Upper lobe of left lung (tissue), 6 donors: Measurements from ENCODE around the gene SNRNP70. TPM values are rescaled to one million over a fixed set of nuclear protein-coding genes. Genes with fewer than 3 reads are reported as not detected.
A peak's percentile ranks its signal among the peaks of the same experiment; 100 is the strongest.

Experiments
- ATAC-seq, 2 donors: fragments of 200-7000 bp; cut with Tn5 transposase; one replicate each; pipeline ENCODE4 v1.9.1; 2022; ENCODE audit warnings: mild to moderate bottlenecking in 2 of 2, moderate library complexity in 2 of 2; ENCODE audit not compliant: low FRiP score in 2 of 2
- DNase-seq, 2 donors: peaks; one replicate each; pipeline ENCODE4 v3.0.0-alpha.2; 2019 to 2020
- H3K27ac ChIP-seq, 4 donors: fragments of 200-600 bp; sonication (generic); one replicate each; pipeline ENCODE4 v1.5.1; 2016 to 2019
- H3K27me3 ChIP-seq, 4 donors: fragments of 200-600 bp; sonication (generic); one replicate each; pipeline ENCODE4 v1.5.1; 2017 to 2019
- H3K36me3 ChIP-seq, 4 donors: fragments of 200-600 bp; sonication (generic); one replicate each; pipeline ENCODE4 v1.5.1; 2016 to 2019
- H3K4me1 ChIP-seq, 4 donors: fragments of 200-600 bp; sonication (generic); one replicate each; pipeline ENCODE4 v1.5.1; 2018 to 2019
- H3K4me3 ChIP-seq, 4 donors: fragments of 200-600 bp; sonication (generic); one replicate each; pipeline ENCODE4 v1.5.1; 2017 to 2019; ENCODE audit warnings: mild to moderate bottlenecking in 2 of 4, moderate library complexity in 1 of 4
- H3K9me3 ChIP-seq, 4 donors: fragments of 200-600 bp; sonication (generic); one replicate each; pipeline ENCODE4 v1.5.1; 2018 to 2019
- CTCF ChIP-seq, 6 experiments: fragments of 450-650 bp in 4 of 6; fragments of 200-600 bp in 2 of 6; sonication (generic) in 2 of 6; IDR thresholded peaks; one replicate each; pipeline ENCODE4 v1.5.1; 2016 to 2019; ENCODE audit warnings: antibody characterized with exemption in 6 of 6
- EP300 ChIP-seq, 4 donors: sonication (generic); formaldehyde crosslinking; IDR thresholded peaks; one replicate each; pipeline ENCODE4 v1.5.1; 2017; ENCODE audit warnings: antibody characterized with exemption in 4 of 4, control low read depth in 2 of 4
- POLR2A ChIP-seq, 4 donors: fragments of 450-650 bp; IDR thresholded peaks; one replicate each; pipeline ENCODE4 v1.5.1; 2016 to 2017; ENCODE audit warnings: antibody characterized with exemption in 4 of 4, mild to moderate bottlenecking in 2 of 4
- POLR2AphosphoS5 ChIP-seq, 2 donors: sonication (generic); formaldehyde crosslinking; IDR thresholded peaks; one replicate each; pipeline ENCODE4 v1.5.1; 2017; ENCODE audit warnings: antibody characterized with exemption in 2 of 2
- WGBS, 2 donors: methylation state at CpG; one replicate each; pipeline ENCODE4 v1.1.5; 2017 to 2018; 5-methylcytosine and 5-hydroxymethylcytosine counted together
- total RNA-seq, 6 donors: library from RNA; depleted of rRNA in 4 of 6; stranded (reverse); fragments of >200 nt in 4 of 6; gene quantifications; one replicate each; pipeline versions ENCODE4 v1.1.0 to v1.2.1, GENCODE V29; 2016 to 2021
- donor health status: DM: no; HTN: no; CAD: no; lungs with moderate emphysema.
- donor health status: DM: no; HTN: yes; CAD: no; lungs with severe emphysema.

Gene SNRNP70
- total RNA-seq, 6 donors from 2014 or later, result 147 to 1,500 (median 176) TPM

- 88 to 96% methylated on average over 4 to 8 of the region's 8 CpGs for WGBS, 2 donors
- H3K4me1 ChIP-seq, result peaks cover 7 to 11% (median 9%) of the 10 kb centered on the region in 4 donors
- H3K36me3 ChIP-seq, result peaks cover 9 to 50% (median 43%) of the 10 kb centered on the region in 4 donors
Measured at GRCh38 chr19:49109569-49110233, 24.4 kb downstream of the SNRNP70 start.

GRCh38 chr19:49110567-49110966, 25.3 kb downstream of the SNRNP70 start:
- TF ChIP-seq EP300 (IDR thresholded peaks at IDR 0.05), result no peak
- TF ChIP-seq POLR2AphosphoS5 (IDR thresholded peaks at IDR 0.05), result no peak
- no peak for TF ChIP-seq CTCF (IDR thresholded peaks at IDR 0.05)
- no peak for TF ChIP-seq POLR2A (IDR thresholded peaks at IDR 0.05)
- Histone ChIP-seq H3K9me3 (no peaks in the 10 kb centered on the region), H3K4me1 (peaks cover 7 to 19% (median 14%) of the 10 kb centered on the region in 4 donors), H3K27ac (no peak overlapping the region), H3K27me3 (no peaks in the 10 kb centered on the region), H3K36me3 (peaks cover 9 to 42% (median 34%) of the 10 kb centered on the region in 4 donors), H3K4me3 (no peak overlapping the region)
- ATAC-seq, result no peak
- no peak for DNase-seq
- 40 to 50% methylated on average over 3 of the region's 3 CpGs for WGBS, 2 donors

More at GRCh38 chr19:49109569-49110233, 24.4 kb downstream of the SNRNP70 start:
- Histone ChIP-seq H3K27ac (no peak overlapping the region), H3K4me3 (no peak overlapping the region), H3K9me3 (no peaks in the 10 kb centered on the region), H3K27me3 (no peaks in the 10 kb centered on the region)
- DNase-seq (no peak), ATAC-seq (no peak)
- TF ChIP-seq CTCF (IDR thresholded peaks at IDR 0.05), result no peak
- TF ChIP-seq POLR2AphosphoS5 (IDR thresholded peaks at IDR 0.05), result no peak
- TF ChIP-seq EP300 (IDR thresholded peaks at IDR 0.05), result no peak
- no peak for TF ChIP-seq POLR2A (IDR thresholded peaks at IDR 0.05)

- ATAC-seq, result no peak
- Histone ChIP-seq H3K27ac (no peak overlapping the region), H3K4me3 (no peak overlapping the region), H3K4me1 (peaks cover 7 to 19% (median 15%) of the 10 kb centered on the region in 4 donors), H3K27me3 (no peaks in the 10 kb centered on the region), H3K36me3 (peaks cover 9 to 33% (median 25%) of the 10 kb centered on the region in 4 donors), H3K9me3 (no peaks in the 10 kb centered on the region)
- TF ChIP-seq EP300 (IDR thresholded peaks at IDR 0.05), result no peak
- TF ChIP-seq POLR2A (IDR thresholded peaks at IDR 0.05), result no peak
- TF ChIP-seq POLR2AphosphoS5 (IDR thresholded peaks at IDR 0.05), result no peak
- WGBS, 2 donors, result 77 to 81% methylated on average over 11 of the region's 11 CpGs
- DNase-seq, result no peak
Measured at GRCh38 chr19:49111218-49111998, 26.2 kb downstream of the SNRNP70 start.

- Histone ChIP-seq H3K36me3 (peaks cover 0 to 7% (median under 1%) of the 10 kb centered on the region in 4 donors), H3K27ac (peak within 1 kb of the TSS; percentile 69 to 88 (median 74)), H3K4me3 (peak within 1 kb of the TSS; percentile 70 to 99 (median 86)), H3K4me1 (peaks cover 20 to 33% (median 27%) of the 10 kb centered on the region in 4 donors), H3K9me3 (no peaks in the 10 kb centered on the region), H3K27me3 (no peaks in the 10 kb centered on the region)
- ATAC-seq (peak; percentile 72 to 82), DNase-seq (peak; percentile 70 to 96)
- WGBS, 2 donors, result 0 to 1% methylated on average over 41 to 50 of the region's 66 CpGs
- TF ChIP-seq EP300 (IDR thresholded peaks at IDR 0.05) (no peak), CTCF (IDR thresholded peaks at IDR 0.05) (peak; percentile 49 to 85 (median 74)), POLR2A (IDR thresholded peaks at IDR 0.05) (peak in 1 of 4 donors; percentile 50), POLR2AphosphoS5 (IDR thresholded peaks at IDR 0.05) (peak in 1 of 2 donors; percentile 12)
Measured at GRCh38 chr19:49113762-49114629, 28.7 kb downstream of the SNRNP70 start, which contains the start of gene LIN7B. TSS of gene LIN7B (plus strand) at chr19:49114370. CDS start at chr19:49114405, 35 bp downstream.
